AG04450 (cell line): ENCODE results near the gene ACAD9. TPM values are rescaled to one million over a fixed set of nuclear protein-coding genes. Genes with fewer than 3 reads are reported as not detected.

Experiments used
- CTCF ChIA-PET: fragments of 300-600, 350-600 bp; formaldehyde crosslinking; extraction: SDS; loops from one replicate; lab custom pipeline; 2022; ENCODE audit warnings: antibody characterized with exemption, inconsistent platforms; lab: Charles Lee
- POLR2A ChIA-PET: fragments of 350-600 bp; formaldehyde crosslinking; extraction: SDS; loops from one replicate; lab custom pipeline; 2021; ENCODE audit warnings: antibody characterized with exemption, inconsistent platforms; lab: Yijun Ruan, JAX
- DNase-seq: peaks from one replicate; pipeline ENCODE4 v3.0.0-alpha.2; 2011; ENCODE audit warnings: low read depth, low spot score
- H3K27ac ChIP-seq: one replicate; pipeline ENCODE4 v1.5.1; 2012; ENCODE audit warnings: low read depth, low read length, control low read depth
- H3K27me3 ChIP-seq: one replicate; pipeline ENCODE4 v1.6.0; 2012; ENCODE audit warnings: low read length; ENCODE audit not compliant: control insufficient read depth, insufficient read depth
- H3K4me3 ChIP-seq: 2 replicates; pipeline ENCODE4 v1.5.1; 2011; ENCODE audit warnings: mild to moderate bottlenecking, low read depth, low read length, control low read depth
- H3K9me3 ChIP-seq: 2 replicates; pipeline ENCODE4 v1.5.1; 2012; ENCODE audit warnings: low read length; ENCODE audit not compliant: control insufficient read depth, insufficient read depth
- CTCF ChIP-seq: IDR thresholded peaks from 2 replicates; pipeline ENCODE4 v1.5.1; 2011; ENCODE audit warnings: low read depth, low read length, control low read depth, inconsistent platforms
- polyA plus RNA-seq: library from polyadenylated mRNA; depleted of rRNA; stranded (reverse); fragments of >200 nt; gene quantifications from 2 replicates; pipeline ENCODE4 v1.2.3, GENCODE V29; 2011

The ACAD9 gene
- polyA plus RNA-seq, 1 experiment: 31.0 TPM

GRCh38 chr3:128935922-128936321 is 56.5 kb downstream of the ACAD9 start:
- CTCF ChIA-PET: no interaction called here
- H3K27me3 ChIP-seq: peaks cover 26% of the 10 kb centered on the region
- POLR2A ChIA-PET: no interaction called here
- H3K27ac ChIP-seq: no peak overlapping the region
- H3K9me3 ChIP-seq: no peaks in the 10 kb centered on the region; the same call in 1 of the 2 replicates
- no peak for DNase-seq
- no peak overlapping the region for H3K4me3 ChIP-seq
- no peak for TF ChIP-seq CTCF

GRCh38 chr3:128936341-128936740 is 56.9 kb downstream of the ACAD9 start:
- Histone ChIP-seq H3K9me3 (no peaks in the 10 kb centered on the region; the same call in 1 of the 2 replicates), H3K4me3 (no peak overlapping the region), H3K27ac (no peak overlapping the region), H3K27me3 (peaks cover 26% of the 10 kb centered on the region)
- ChIA-PET CTCF (no interaction called here), POLR2A (interaction anchor here (0.7 kb wide), 1 partner anchor 684 kb away, joined by 3 read pairs; no protein-coding TSS in a partner anchor)
- DNase-seq: no peak
- TF ChIP-seq CTCF: no peak

- ChIA-PET POLR2A (no interaction called here), CTCF (no interaction called here)
- no peak overlapping the region for H3K27ac ChIP-seq
- TF ChIP-seq CTCF: no peak
- H3K4me3 ChIP-seq: no peak overlapping the region
- H3K27me3 ChIP-seq: peaks cover 27% of the 10 kb centered on the region
- no peaks in the 10 kb centered on the region; the same call in 1 of the 2 replicates for H3K9me3 ChIP-seq
- DNase-seq: no peak
Measured at GRCh38 chr3:128940252-128940651, 60.8 kb downstream of the ACAD9 start.

- POLR2A ChIA-PET: no interaction called here
- CTCF ChIA-PET: interaction anchor here (1.1 kb wide), 1 partner anchor 67 kb away, joined by 4 read pairs; no protein-coding TSS in a partner anchor
- no peak overlapping the region for H3K27ac ChIP-seq
- H3K27me3 ChIP-seq: peaks cover 29% of the 10 kb centered on the region
- no peaks in the 10 kb centered on the region; the same call in 1 of the 2 replicates for H3K9me3 ChIP-seq
- H3K4me3 ChIP-seq: no peak overlapping the region
- no peak for DNase-seq
- TF ChIP-seq CTCF: no peak
Measured at GRCh38 chr3:128942161-128942952, 62.9 kb downstream of the ACAD9 start.
